ENCODE data around the gene ITFG2. TPM values are rescaled to one million over a fixed set of nuclear protein-coding genes. Genes with fewer than 3 reads are reported as not detected.

Gene ITFG2
- total and polyA plus RNA-seq, 2 experiments from 2014 or later: 17.3 to 32.6 TPM

DNA sequence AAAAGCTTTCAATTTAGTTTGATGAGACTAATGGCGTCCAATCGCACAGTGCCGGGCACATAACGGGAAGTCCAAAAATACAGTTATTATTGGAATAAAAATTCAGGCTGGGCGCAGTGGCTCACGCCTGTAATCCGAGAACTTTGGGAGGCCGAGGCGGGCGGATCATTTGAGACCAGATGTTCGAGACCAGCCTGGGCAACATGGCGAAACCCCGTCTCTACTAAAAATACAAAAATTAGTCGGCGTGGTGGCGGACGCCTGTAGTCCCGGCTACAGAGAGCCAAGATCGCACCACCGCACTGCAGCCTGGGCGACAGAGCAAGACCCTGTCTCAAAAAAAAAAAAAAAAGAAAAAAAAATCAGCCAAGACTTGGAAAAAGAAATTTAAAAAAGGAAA, 18.9 kb upstream of the ITFG2 start (continued):
- TF ChIP-seq, protein P1, sequence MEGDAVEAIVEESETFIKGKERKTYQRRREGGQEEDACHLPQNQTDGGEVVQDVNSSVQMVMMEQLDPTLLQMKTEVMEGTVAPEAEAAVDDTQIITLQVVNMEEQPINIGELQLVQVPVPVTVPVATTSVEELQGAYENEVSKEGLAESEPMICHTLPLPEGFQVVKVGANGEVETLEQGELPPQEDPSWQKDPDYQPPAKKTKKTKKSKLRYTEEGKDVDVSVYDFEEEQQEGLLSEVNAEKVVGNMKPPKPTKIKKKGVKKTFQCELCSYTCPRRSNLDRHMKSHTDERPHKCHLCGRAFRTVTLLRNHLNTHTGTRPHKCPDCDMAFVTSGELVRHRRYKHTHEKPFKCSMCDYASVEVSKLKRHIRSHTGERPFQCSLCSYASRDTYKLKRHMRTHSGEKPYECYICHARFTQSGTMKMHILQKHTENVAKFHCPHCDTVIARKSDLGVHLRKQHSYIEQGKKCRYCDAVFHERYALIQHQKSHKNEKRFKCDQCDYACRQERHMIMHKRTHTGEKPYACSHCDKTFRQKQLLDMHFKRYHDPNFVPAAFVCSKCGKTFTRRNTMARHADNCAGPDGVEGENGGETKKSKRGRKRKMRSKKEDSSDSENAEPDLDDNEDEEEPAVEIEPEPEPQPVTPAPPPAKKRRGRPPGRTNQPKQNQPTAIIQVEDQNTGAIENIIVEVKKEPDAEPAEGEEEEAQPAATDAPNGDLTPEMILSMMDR (conservative IDR thresholded peaks at IDR 0.05; ENCODE audit: low read depth in 2 of 2): no peak

DNA sequence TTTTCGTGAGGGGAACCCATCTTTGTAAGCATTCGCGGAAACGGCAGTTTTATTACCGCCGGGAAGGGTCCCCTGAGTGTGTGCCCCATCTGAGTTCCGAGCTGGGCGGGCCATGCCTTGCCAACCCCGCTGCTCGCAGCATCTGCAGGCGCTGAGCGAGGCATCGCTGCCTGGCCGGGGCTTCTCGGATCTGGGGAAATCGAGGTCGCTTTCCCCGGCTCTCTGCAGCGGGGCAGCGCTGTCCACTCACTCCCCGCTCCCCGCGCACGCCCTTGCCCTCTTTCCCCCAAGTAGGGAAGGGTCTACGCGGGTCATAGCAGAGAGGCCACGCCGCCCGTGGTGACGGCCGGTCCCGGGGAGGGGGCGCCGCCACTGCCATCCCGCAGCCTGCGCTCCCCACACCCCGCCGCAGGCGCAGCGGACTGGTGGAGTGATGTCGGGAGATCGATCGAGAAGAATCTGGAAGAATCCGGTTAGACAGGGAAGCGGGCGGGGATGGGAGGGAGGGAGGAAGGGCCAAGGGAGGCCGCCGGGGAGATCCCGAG, 18.2 kb upstream of the ITFG2 start:
- peaks cover 34% of the 10 kb centered on the region for H3K36me3 Mint-ChIP-seq (ENCODE audit: low read depth)
- Histone ChIP-seq H3K36me3 (ENCODE audit: insufficient read depth) (peaks cover 29% of the 10 kb centered on the region), H3K27ac (ENCODE audit: low read depth) (peak overlapping the region; percentile 79; the same call in 1 of the 2 replicates), H3K79me2 (replicated peaks; ENCODE audit: insufficient read depth) (peaks cover 35% of the 10 kb centered on the region), H3K4me2 (peak overlapping the region; percentile 77), H3F3A (replicated peaks; ENCODE audit: low read depth) (peaks cover 31% of the 10 kb centered on the region), H3K27me3 (ENCODE audit: insufficient read depth) (no peaks in the 10 kb centered on the region), H3K9me2 (ENCODE audit: insufficient read depth) (no peaks in the 10 kb centered on the region), H4K20me1 (replicated peaks; ENCODE audit: insufficient read depth) (peaks cover 29% of the 10 kb centered on the region), H3K4me1 (ENCODE audit: insufficient read depth) (peaks cover 24% of the 10 kb centered on the region), H3K4me3 (peak overlapping the region; percentile 91), H2AFZ (peak overlapping the region; percentile 80)
- H3K27ac Mint-ChIP-seq: no peak overlapping the region
- peak; percentile 63 for DNase-seq (ENCODE audit: low spot score)
- ATAC-seq: peak; percentile 57
- TF ChIP-seq ZNF331 (CRISPR knock-in tag; IDR thresholded peaks at IDR 0.05; ENCODE audit: low read depth) (no peak), STAT1 (IDR thresholded peaks at IDR 0.05; ENCODE audit: unreplicated experiment) (no peak)
- TF ChIP-seq, protein P2, sequence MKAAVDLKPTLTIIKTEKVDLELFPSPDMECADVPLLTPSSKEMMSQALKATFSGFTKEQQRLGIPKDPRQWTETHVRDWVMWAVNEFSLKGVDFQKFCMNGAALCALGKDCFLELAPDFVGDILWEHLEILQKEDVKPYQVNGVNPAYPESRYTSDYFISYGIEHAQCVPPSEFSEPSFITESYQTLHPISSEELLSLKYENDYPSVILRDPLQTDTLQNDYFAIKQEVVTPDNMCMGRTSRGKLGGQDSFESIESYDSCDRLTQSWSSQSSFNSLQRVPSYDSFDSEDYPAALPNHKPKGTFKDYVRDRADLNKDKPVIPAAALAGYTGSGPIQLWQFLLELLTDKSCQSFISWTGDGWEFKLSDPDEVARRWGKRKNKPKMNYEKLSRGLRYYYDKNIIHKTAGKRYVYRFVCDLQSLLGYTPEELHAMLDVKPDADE (IDR thresholded peaks at IDR 0.05): 0 out of 2 replicates have a peak, but pooled peaks have one; percentile 14
- TF ChIP-seq, protein P3, sequence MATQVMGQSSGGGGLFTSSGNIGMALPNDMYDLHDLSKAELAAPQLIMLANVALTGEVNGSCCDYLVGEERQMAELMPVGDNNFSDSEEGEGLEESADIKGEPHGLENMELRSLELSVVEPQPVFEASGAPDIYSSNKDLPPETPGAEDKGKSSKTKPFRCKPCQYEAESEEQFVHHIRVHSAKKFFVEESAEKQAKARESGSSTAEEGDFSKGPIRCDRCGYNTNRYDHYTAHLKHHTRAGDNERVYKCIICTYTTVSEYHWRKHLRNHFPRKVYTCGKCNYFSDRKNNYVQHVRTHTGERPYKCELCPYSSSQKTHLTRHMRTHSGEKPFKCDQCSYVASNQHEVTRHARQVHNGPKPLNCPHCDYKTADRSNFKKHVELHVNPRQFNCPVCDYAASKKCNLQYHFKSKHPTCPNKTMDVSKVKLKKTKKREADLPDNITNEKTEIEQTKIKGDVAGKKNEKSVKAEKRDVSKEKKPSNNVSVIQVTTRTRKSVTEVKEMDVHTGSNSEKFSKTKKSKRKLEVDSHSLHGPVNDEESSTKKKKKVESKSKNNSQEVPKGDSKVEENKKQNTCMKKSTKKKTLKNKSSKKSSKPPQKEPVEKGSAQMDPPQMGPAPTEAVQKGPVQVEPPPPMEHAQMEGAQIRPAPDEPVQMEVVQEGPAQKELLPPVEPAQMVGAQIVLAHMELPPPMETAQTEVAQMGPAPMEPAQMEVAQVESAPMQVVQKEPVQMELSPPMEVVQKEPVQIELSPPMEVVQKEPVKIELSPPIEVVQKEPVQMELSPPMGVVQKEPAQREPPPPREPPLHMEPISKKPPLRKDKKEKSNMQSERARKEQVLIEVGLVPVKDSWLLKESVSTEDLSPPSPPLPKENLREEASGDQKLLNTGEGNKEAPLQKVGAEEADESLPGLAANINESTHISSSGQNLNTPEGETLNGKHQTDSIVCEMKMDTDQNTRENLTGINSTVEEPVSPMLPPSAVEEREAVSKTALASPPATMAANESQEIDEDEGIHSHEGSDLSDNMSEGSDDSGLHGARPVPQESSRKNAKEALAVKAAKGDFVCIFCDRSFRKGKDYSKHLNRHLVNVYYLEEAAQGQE (IDR thresholded peaks at IDR 0.05; ENCODE audit: unreplicated experiment): peak; percentile 2
- peaks cover 17% of the 10 kb centered on the region for H3K27me3 Mint-ChIP-seq (ENCODE audit: insufficient read depth, low read depth, poor library complexity)
- H3K4me1 Mint-ChIP-seq: peaks cover 32% of the 10 kb centered on the region
- peak overlapping the region; percentile 77 for H3K4me3 Mint-ChIP-seq
- peaks cover 5% of the 10 kb centered on the region; the same call in 1 of the 3 replicates for H3K9me3 Mint-ChIP-seq

Data from GM23338 (cell line).